Hematopoietic multipotent progenitor cell (in vitro differentiated cells): ENCODE results near the gene PCLAF. TPM values are rescaled to one million over a fixed set of nuclear protein-coding genes. Genes with fewer than 3 reads are reported as not detected.
"Not testable (repeated sequence)": the region's sequence is repeated elsewhere in the genome, so short reads cannot be mapped to it uniquely, and the experiment has no call there.

ENCODE experiments used
- DNase-seq, 3 donors: peaks; one replicate each; pipeline ENCODE4 v3.0.0-alpha.2; 2011 to 2015; ENCODE audit warnings: low read depth in 2 of 3, low spot score in 2 of 3
- total RNA-seq: library from RNA; depleted of rRNA; stranded (reverse); fragments of >200 nt; gene quantifications from one replicate; pipeline ENCODE4 v1.2.3, GENCODE V29; 2012

PCLAF gene
- total RNA-seq, 1 donor = 8.1 TPM

DNA sequence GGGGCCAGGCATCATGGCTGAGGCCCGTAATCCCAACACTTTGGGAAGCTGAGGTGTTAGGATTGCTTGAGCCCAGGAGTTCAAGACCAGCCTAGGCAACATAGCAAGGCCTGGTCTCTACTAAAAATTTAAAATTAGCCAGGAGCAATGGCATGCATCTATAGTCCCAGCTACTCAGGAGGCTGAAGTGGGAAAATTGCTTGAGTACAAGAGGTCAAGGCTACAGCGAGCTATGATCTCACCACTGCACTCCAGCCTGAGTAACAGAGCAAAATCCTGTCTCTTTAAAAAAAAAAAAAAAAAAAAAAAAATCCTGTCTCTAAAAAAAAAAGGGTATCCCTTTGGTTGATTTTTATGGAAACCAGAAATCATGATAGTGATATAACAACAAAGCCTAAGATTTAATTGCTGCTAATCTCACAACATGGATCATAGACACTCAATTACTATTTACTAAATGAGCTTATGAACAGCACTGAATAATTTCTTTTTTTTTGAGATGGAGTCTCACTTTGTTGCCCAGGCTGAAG is 12.1 kb downstream of the PCLAF start:
- DNase-seq = no peak

DNA sequence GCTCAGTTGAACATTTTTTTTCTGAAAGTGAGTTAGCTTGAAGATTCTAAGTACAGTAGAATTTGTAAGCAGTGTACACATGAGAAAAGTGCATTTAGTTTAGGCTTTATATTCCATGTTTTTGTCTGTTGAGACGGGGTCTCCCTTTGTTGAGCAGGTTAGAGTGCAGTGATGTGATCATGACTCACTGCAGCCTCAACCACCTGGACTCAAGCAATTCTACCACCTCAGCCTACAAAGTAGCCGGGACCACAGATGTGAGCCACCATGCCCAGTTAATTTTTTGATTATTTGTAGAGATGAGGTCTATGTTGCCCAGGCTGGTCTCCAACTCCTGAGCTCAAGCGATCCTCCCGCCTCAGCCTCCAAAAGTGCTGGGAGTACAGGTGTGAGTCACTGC is 20.0 kb downstream of the PCLAF start:
- DNase-seq = no peak

- no peak for DNase-seq
Measured at GRCh38 chr15:64356710-64357040, 24.6 kb downstream of the PCLAF start.

GRCh38 chr15:64355944-64356709 is 25.1 kb downstream of the PCLAF start, which contains the start of gene CSNK1G1:
Gene CSNK1G1 (minus strand): TSS chr15:64356173. CDS start chr15:64300499, 55,674 bp downstream.
- peak; percentile 78 to 98 (median 97) for DNase-seq

GRCh38 chr15:64355348-64355943 is 25.8 kb downstream of the PCLAF start:
- DNase-seq = peak in 2 of 3 donors; percentile 18 to 23

DNA sequence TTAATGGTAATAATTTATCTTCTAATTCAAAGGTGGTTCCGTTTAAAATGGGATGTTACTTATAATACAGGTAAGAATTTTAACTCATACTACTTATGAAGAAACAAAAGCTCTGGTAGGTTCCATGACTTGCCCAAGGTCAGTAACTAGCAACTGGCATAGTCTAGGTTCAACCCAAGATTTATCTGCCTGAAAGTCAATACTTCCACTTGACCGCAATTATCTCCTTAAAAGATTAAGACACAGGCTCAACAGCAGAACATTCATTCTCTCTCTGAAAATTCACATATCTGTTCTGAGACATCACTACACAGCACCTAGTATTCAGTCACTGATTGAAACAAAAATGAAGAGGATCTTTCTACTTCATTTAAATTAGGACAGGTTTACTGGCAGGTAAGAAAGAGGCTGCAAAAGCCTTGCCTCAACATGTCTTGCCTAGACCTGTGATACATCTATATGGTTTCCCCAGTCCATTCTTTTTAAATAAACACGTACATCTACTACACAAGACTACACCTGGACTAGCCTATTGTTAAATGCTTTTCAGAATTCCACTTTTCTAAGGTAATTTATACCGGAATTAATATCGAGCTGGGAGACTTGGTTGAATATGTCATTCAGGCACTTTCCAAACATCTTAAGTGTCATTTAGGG is 26.4 kb downstream of the PCLAF start:
- DNase-seq = no peak

- no peak for DNase-seq
Measured at GRCh38 chr15:64351265-64351664, 30.0 kb downstream of the PCLAF start.

DNA sequence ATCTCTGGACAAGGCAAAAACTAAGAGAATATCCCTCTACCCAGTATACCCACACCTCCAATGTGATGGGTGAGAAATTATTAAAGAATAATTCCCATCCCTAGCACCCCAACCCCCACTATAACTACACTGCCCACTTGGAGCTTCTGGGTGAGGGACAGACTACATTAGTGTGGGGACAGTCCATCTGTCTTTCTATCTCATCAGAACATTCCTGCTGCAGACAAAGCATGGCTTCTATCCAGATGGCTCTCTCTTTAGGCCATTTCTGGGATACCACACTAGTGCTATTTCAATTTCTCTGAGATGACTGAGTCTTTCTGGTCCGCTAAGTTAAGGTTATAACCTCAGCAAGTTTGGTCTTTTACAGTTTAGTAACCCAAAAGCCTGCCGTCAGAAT is 31.9 kb downstream of the PCLAF start:
- no peak for DNase-seq

DNA sequence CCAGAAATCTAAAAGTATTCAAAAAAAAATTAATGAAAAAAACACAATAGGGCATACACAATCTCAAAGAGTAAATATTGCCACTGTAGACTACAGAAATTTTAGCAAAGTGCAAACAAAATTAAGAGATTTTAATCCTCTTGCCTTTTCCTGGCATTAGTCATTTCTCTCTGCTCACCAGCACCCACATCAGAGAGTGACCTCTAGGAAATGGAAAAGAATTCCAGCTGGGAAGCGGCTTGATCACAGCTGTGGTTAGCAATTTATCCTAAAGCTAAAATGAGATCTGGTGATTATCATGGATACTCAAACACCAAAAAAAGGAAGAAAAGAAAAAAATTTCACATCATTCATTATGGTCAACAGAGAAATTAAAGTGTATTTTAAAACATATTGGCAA is 32.8 kb downstream of the PCLAF start:
- DNase-seq = no peak

GRCh38 chr15:64346242-64346641 is 35.0 kb downstream of the PCLAF start:
- DNase-seq = not testable (repeated sequence)

GRCh38 chr15:64344651-64345294 is 36.5 kb downstream of the PCLAF start:
- no peak for DNase-seq

DNA sequence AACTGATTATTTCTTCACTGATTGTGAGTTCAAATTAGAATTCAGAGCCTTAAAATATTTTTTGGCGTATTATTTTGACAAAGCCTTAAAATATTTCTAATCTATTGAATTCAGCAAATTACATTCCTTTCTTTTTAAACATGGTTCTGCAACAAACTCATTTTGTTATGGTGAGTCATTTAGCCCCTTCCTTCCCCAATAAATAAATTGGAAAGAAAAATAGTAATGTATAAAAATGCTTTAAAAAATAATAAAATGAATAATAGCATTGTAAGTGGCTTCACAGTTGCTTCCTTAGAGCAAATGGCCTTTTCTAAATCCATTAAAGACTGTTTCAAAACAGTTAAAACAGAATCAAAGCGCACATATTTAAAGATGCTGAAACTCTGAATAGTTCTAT is 37.4 kb downstream of the PCLAF start:
- DNase-seq = no peak

DNA sequence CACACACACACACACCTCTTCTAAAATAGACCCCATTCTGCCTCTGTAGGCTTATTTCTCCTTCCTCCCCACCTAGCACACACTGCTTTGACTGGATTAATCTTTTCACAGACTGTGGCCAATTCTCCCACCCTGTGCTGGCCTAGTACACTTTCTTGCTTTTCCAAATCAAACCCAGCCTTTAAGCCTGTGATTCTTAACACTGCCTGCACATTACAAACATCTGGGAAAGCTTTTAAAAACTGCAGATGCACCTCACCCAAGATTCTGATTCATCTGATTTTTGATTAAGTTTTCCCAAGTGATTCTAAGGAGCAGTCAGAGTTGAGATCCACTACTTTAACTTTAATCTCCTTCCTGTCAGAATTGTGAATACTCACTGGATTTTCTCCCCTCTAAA is 38.0 kb downstream of the PCLAF start:
- DNase-seq = no peak

- DNase-seq = no peak
Measured at GRCh38 chr15:64341961-64342360, 39.3 kb downstream of the PCLAF start.

GRCh38 chr15:64340355-64340754 is 40.9 kb downstream of the PCLAF start:
- no peak for DNase-seq

- no peak for DNase-seq
Measured at GRCh38 chr15:64337761-64338160, 43.5 kb downstream of the PCLAF start.

DNA sequence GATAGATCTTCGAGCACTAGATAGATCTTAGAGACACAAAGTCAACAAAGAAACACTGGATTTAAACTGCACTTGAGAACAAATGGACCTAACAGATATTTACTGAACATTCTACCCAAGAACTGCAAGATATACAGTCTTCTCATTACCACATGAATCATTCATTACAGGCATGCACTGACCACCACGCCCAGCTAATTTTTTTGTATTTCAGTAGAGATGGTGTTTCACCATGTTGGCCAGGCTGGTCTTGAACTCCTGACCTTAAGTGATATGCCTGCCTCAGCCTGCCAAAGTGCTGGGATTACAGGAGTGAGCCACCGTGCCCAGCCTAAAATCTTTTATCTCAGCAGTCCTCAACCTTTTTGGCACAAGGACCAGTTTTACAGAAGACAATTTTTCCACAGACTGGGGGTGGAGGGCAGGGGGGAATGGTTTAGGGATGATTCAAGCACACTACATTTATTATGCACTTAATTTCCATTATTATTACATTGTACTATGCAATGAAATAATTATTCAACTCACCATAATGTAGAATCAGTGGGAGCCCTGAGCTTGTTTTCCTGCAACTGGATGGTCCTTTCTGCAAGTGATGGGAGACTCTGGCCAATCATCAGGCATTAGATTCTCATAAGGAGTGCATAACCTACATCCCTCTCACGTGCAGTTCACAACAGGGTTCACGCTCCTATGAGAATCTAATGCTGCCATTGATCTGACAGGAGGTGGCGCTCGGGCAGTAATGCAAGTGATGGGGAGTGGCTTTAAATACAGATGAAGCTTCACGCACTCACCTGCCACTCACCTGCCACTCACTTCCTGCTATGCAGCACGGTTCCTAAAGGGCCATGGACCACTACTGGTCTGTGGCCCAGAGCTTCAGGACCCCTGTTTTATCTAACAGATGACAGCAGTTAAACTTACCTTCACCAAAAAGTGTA is 47.0 kb downstream of the PCLAF start:
- DNase-seq = no peak

DNA sequence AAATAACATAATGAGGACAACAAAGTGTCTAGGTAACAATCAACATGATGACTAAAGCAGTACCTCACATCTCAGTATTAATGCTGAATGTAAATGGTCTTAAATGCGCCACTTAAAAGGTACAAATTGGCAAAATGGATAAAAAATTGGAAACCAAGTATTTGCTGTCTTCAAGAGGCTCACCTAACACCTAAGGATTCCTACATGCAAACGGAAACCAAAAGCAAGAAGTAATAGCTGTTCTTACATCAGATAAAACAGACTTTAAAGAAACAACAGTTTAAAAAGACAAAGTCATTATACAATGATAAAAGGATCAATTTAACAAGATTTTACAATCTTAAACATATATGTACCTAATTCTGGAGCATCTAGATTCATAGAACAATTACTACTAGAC is 47.7 kb downstream of the PCLAF start:
- DNase-seq = no peak

GRCh38 chr15:64331668-64332067 is 49.6 kb downstream of the PCLAF start:
- DNase-seq = not testable (repeated sequence)

DNA sequence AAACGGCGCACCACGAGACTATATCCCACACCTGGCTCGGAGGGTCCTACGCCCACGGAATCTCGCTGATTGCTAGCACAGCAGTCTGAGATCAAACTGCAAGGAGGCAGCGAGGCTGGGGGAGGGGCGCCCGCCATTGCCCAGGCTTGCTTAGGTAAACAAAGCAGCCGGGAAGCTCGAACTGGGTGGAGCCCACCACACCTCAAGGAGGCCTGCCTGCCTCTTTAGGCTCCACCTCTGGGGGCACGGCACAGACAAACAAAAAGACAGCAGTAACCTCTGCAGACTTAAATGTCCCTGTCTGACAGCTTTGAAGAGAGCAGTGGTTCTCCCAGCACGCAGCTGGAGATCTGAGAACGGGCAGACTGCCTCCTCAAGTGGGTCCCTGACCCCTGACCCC is 54.3 kb downstream of the PCLAF start:
- not testable (repeated sequence) for DNase-seq
